MM.1S (cell line): ENCODE results near the gene SDK1.

Source experiments
- EZH2 ChIP-seq: fragments of 300-600 bp; sonication (generic); optimal IDR thresholded peaks from 2 replicates; pipeline ENCODE3; 2017; ENCODE audit warnings: low read depth, mild to moderate bottlenecking, antibody characterized with exemption, low read length, mixed read lengths
- TF ChIP-seq, protein P1 (sequence below): fragments of 300-600 bp; sonication (generic); IDR thresholded peaks from 2 replicates; pipeline ENCODE4 v1.5.1; 2016; ENCODE audit warnings: antibody characterized with exemption, low read length, mixed read lengths

DNA sequence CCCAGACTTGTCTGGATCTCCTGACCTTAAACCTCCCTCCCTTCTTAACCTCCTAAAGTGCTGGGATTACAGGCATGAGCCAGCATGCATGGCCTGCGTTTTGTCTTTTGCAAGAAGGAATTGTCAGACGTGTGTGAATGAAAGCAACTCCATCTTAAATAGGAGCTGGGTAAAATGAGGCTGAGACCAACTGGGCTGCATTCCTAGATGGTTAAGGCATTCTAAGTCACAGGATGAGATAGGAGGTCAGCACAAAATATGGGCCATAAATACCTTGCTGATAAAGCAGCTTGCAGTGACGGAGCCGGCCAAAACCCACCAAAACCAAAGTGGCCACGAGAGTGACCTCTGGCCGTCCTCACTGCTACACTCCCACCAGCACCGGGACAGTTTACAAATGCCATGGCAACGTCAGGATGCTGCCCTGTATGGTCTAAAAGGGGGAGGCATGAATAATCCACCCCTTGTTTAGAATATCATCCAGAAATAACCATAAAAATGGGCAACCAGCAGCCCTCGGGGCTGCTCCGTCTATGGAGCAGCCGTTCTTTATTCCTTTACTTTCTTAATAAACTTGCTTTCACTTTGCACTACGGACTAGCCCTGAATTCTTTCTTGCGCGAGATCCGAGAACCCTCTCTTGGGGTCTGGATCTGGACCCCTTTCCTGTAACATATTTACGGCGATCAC, 41.2 kb upstream of the SDK1 start:
- TF ChIP-seq, protein P1, sequence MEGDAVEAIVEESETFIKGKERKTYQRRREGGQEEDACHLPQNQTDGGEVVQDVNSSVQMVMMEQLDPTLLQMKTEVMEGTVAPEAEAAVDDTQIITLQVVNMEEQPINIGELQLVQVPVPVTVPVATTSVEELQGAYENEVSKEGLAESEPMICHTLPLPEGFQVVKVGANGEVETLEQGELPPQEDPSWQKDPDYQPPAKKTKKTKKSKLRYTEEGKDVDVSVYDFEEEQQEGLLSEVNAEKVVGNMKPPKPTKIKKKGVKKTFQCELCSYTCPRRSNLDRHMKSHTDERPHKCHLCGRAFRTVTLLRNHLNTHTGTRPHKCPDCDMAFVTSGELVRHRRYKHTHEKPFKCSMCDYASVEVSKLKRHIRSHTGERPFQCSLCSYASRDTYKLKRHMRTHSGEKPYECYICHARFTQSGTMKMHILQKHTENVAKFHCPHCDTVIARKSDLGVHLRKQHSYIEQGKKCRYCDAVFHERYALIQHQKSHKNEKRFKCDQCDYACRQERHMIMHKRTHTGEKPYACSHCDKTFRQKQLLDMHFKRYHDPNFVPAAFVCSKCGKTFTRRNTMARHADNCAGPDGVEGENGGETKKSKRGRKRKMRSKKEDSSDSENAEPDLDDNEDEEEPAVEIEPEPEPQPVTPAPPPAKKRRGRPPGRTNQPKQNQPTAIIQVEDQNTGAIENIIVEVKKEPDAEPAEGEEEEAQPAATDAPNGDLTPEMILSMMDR = no peak
- TF ChIP-seq EZH2 = no peak
